BJ (cell line): ENCODE data around the gene CHCHD3. TPM values are rescaled to one million over a fixed set of nuclear protein-coding genes. Genes with fewer than 3 reads are reported as not detected.

Experiments
- CTCF ChIA-PET: fragments of 350-600 bp; formaldehyde crosslinking; extraction: SDS; loops from one replicate; lab custom pipeline; 2021; ENCODE audit warnings: antibody characterized with exemption, inconsistent platforms; lab: Yijun Ruan, JAX
- POLR2A ChIA-PET: fragments of 300-600 bp; sonication (Branson Sonifier 250); formaldehyde crosslinking; extraction: SDS; loops from one replicate; lab custom pipeline; 2021; ENCODE audit warnings: antibody characterized with exemption; lab: Charles Lee
- DNase-seq: peaks from one replicate; pipeline ENCODE4 v3.0.0-alpha.2; 2011; ENCODE audit warnings: low read depth
- H3K27me3 ChIP-seq: 2 replicates; pipeline ENCODE4 v1.6.0; 2011; ENCODE audit warnings: low read length; ENCODE audit not compliant: control insufficient read depth, insufficient read depth
- H3K36me3 ChIP-seq: 2 replicates; pipeline ENCODE4 v1.5.1; 2011; ENCODE audit warnings: low read length; ENCODE audit not compliant: control insufficient read depth, insufficient read depth
- H3K4me3 ChIP-seq: 2 replicates; pipeline ENCODE4 v1.5.1; 2011; ENCODE audit warnings: low read depth, mild to moderate bottlenecking, control low read depth, low read length
- CTCF ChIP-seq: IDR thresholded peaks from 2 replicates; pipeline ENCODE4 v1.5.1; 2011; ENCODE audit warnings: low read depth, mild to moderate bottlenecking, control low read depth, inconsistent platforms, low read length, moderate library complexity; ENCODE audit not compliant: insufficient read depth
- polyA plus RNA-seq: library from polyadenylated mRNA; depleted of rRNA; stranded (reverse); fragments of >200 nt; gene quantifications from 2 replicates; pipeline ENCODE4 v1.2.3, GENCODE V29; 2011

Gene CHCHD3
- polyA plus RNA-seq, 1 experiment, result 47.2 TPM

DNA sequence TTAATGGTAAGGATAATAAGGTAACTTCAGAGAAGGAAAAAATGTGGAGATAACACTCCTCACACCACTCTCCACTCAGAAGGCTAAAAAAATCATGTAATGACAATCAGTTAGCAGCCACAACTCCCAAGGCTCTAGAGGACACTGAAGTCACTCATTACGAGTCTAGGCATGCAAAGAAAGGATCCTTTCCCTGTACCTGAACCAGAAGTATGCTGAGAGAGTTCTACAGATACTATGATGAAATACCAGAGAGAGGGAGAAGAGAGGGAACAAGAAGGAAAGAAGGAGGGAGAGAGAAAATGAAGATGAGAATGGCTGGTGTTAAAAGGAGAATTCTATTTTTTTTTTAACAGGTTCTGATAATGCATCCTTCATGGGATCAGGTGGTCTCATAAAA lies 281.4 kb downstream of the CHCHD3 start:
- ChIA-PET CTCF (no interaction called here), POLR2A (no interaction called here)
- Histone ChIP-seq H3K36me3 (no peaks in the 10 kb centered on the region), H3K4me3 (no peak overlapping the region), H3K27me3 (no peaks in the 10 kb centered on the region)
- no peak for DNase-seq
- TF ChIP-seq CTCF, result no peak

- no peak for DNase-seq
- ChIA-PET CTCF (no interaction called here), POLR2A (no interaction called here)
Measured at GRCh38 chr7:132799081-132799413, 282.8 kb downstream of the CHCHD3 start.

DNA sequence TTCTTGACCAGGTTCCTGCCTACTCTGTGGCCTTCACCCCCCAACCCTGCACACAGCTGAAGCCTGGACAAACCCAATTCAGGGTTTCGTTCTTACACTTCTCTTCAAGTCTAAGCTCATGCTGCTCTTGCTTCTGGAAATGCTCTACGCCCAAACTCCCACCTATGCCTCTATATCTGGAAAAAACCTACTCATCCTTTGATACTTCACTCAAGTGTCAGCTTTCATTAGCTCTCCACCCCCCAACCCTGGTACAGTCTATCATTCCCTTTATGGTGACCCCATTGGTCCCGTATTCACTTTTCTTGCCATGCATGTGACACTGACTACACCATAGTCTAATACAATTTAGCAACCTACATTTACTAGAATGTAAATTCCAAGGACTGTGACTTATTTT lies 284.7 kb downstream of the CHCHD3 start:
- TF ChIP-seq CTCF, result no peak
- POLR2A ChIA-PET, result no interaction called here
- Histone ChIP-seq H3K36me3 (no peaks in the 10 kb centered on the region), H3K4me3 (no peak overlapping the region), H3K27me3 (no peaks in the 10 kb centered on the region)
- CTCF ChIA-PET, result no interaction called here
- no peak for DNase-seq

More at GRCh38 chr7:132799081-132799413, 282.8 kb downstream of the CHCHD3 start:
- Histone ChIP-seq H3K4me3 (no peak overlapping the region), H3K36me3 (no peaks in the 10 kb centered on the region), H3K27me3 (no peaks in the 10 kb centered on the region)
- no peak for TF ChIP-seq CTCF

DNA sequence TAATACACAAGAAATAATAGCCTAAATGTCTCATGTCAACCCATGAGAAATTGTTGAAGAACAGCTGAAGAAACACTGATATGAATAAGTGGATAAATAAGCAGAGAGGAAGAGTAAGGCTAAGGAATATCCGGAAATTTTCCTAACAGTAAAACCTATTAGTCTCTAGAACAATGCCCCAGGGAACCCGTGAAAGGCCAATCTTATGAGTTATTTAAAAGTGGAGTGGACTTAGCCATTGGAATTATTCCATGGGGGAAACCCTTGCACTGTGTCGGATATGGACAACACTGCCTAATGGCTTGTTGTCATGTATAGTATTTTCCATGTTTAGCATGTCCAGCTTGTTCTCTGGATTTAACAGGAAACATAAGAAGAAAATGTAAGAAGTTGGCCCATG lies 288.4 kb downstream of the CHCHD3 start:
- POLR2A ChIA-PET, result no interaction called here
- Histone ChIP-seq H3K27me3 (no peaks in the 10 kb centered on the region), H3K36me3 (no peaks in the 10 kb centered on the region), H3K4me3 (no peak overlapping the region)
- TF ChIP-seq CTCF, result no peak
- CTCF ChIA-PET, result interaction anchor here (1.0 to 1.1 kb wide), 4 partner anchors 9 to 44 kb away, joined by 3 read pairs; no protein-coding TSS in a partner anchor
- DNase-seq, result no peak

DNA sequence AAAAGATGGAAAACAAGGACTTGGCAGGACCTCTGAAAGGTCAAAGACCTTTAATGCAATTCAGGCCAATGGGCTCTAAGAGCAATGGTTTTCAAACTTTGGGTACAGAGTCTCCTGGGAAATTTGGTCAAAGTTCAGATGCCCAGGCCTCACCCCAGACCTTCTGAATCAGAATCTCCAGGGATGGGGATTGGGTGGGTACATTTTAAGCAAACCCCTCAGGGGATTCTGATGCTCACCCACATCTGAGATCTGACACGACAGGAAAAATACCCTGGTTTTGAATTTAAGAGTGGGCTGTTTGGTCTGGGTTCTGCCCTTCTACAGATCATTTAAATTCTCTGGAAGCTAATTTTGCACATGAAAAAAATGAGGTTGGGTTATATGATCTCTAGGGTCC lies 290.9 kb downstream of the CHCHD3 start:
- no peak for TF ChIP-seq CTCF
- Histone ChIP-seq H3K4me3 (no peak overlapping the region), H3K27me3 (no peaks in the 10 kb centered on the region), H3K36me3 (no peaks in the 10 kb centered on the region)
- no peak for DNase-seq
- ChIA-PET CTCF (no interaction called here), POLR2A (no interaction called here)
